GM13977 (cell line): Measurements from ENCODE around the gene RABAC1.

ENCODE experiments used
- DNase-seq: peaks from one replicate; pipeline ENCODE4 v3.0.0; 2012; ENCODE audit warnings: low spot score
- in situ Hi-C: fragments of 300-500 bp; cut with MboI; formaldehyde crosslinking; loops from one replicate; pipeline ENCODE4 v1.12.0; 2022; ENCODE audit warnings: low sequenced_read_pairs, low pct_unique_long_range_greater_than_20kb, mixed read lengths, inconsistent platforms; ENCODE audit not compliant: unreplicated experiment
- TF ChIP-seq, protein P1 (sequence below): IDR thresholded peaks from 2 replicates; pipeline ENCODE4 v1.5.1; 2012; ENCODE audit warnings: mild to moderate bottlenecking, control low read depth; ENCODE audit not compliant: insufficient read depth; ENCODE audit errors: extremely low read depth, missing control alignments

The RABAC1 gene

GRCh38 chr19:41910240-41910991 lies 48.7 kb downstream of the RABAC1 start:
- in situ Hi-C loops = no loop called here
- no peak for DNase-seq
- TF ChIP-seq, protein P1, sequence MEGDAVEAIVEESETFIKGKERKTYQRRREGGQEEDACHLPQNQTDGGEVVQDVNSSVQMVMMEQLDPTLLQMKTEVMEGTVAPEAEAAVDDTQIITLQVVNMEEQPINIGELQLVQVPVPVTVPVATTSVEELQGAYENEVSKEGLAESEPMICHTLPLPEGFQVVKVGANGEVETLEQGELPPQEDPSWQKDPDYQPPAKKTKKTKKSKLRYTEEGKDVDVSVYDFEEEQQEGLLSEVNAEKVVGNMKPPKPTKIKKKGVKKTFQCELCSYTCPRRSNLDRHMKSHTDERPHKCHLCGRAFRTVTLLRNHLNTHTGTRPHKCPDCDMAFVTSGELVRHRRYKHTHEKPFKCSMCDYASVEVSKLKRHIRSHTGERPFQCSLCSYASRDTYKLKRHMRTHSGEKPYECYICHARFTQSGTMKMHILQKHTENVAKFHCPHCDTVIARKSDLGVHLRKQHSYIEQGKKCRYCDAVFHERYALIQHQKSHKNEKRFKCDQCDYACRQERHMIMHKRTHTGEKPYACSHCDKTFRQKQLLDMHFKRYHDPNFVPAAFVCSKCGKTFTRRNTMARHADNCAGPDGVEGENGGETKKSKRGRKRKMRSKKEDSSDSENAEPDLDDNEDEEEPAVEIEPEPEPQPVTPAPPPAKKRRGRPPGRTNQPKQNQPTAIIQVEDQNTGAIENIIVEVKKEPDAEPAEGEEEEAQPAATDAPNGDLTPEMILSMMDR = no peak

DNA sequence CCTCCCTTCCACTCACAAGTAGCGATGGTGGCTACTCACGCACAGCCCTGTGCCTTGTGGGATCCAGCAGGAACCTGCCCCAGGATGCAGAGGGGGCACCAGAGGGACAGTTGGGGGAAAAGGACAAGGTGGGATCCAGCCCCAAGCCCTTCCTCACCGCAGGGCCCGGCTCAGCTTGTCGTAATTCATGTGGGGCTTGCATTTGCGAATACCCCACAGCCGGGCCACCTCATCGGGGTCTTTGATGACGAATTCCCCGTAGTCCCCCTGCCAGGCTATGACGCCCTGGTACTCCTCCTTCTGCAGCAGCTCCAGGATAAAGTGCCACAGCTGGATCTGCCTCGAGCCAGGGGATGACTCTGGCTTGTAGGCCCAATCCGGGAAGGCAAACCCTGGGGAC lies 49.4 kb downstream of the RABAC1 start:
- TF ChIP-seq, protein P1 = no peak
- in situ Hi-C loops = no loop called here
- no peak for DNase-seq

- TF ChIP-seq, protein P1 = no peak
- in situ Hi-C loops = no loop called here
- DNase-seq = no peak
These were observed 50.2 kb downstream of the RABAC1 start for GRCh38 chr19:41908724-41909464.

- no peak for DNase-seq
- TF ChIP-seq, protein P1 = no peak
- in situ Hi-C loops = no loop called here
These were observed 51.0 kb downstream of the RABAC1 start for GRCh38 chr19:41907994-41908615.

GRCh38 chr19:41906916-41907680 lies 52.0 kb downstream of the RABAC1 start:
- in situ Hi-C loops = no loop called here
- TF ChIP-seq, protein P1 = no peak

More at GRCh38 chr19:41906916-41907680, 52.0 kb downstream of the RABAC1 start:
- no peak for DNase-seq
